ENCODE data around the gene PARVB.
A peak's percentile ranks its signal among the peaks of the same experiment; 100 is the strongest.

Gene PARVB

GRCh38 chr22:44136112-44136511 is 112.0 kb downstream of the PARVB start:
- no peak for DNase-seq (ENCODE audit: low spot score)

GRCh38 chr22:44136786-44137185 is 112.7 kb downstream of the PARVB start:
- no peak for DNase-seq (ENCODE audit: low spot score)

GRCh38 chr22:44137415-44137814 is 113.3 kb downstream of the PARVB start:
- DNase-seq (ENCODE audit: low spot score): no peak

GRCh38 chr22:44139773-44140172 is 115.7 kb downstream of the PARVB start:
- no peak for DNase-seq (ENCODE audit: low spot score)

- DNase-seq (ENCODE audit: low spot score): no peak
These were observed 118.5 kb downstream of the PARVB start for GRCh38 chr22:44142421-44143104.

GRCh38 chr22:44143105-44143474 is 119.0 kb downstream of the PARVB start:
- DNase-seq (ENCODE audit: low spot score): no peak

- no peak for DNase-seq (ENCODE audit: low spot score)
These were observed 119.5 kb downstream of the PARVB start for GRCh38 chr22:44143579-44143978.

GRCh38 chr22:44144046-44144569 is 120.0 kb downstream of the PARVB start:
- DNase-seq (ENCODE audit: low spot score): no peak

- no peak for DNase-seq (ENCODE audit: low spot score)
These were observed 121.4 kb downstream of the PARVB start for GRCh38 chr22:44145544-44145943.

- no peak for DNase-seq (ENCODE audit: low spot score)
These were observed 122.2 kb downstream of the PARVB start for GRCh38 chr22:44146088-44146861.

GRCh38 chr22:44147008-44147645 is 123.0 kb downstream of the PARVB start:
- DNase-seq (ENCODE audit: low spot score): no peak

GRCh38 chr22:44147821-44148574 is 123.9 kb downstream of the PARVB start:
- no peak for DNase-seq (ENCODE audit: low spot score)

GRCh38 chr22:44151676-44152075 is 127.6 kb downstream of the PARVB start:
- no peak for DNase-seq (ENCODE audit: low spot score)

- no peak for DNase-seq (ENCODE audit: low spot score)
These were observed 129.6 kb downstream of the PARVB start for GRCh38 chr22:44153710-44154109.

- DNase-seq (ENCODE audit: low spot score): peak; percentile 1
These were observed 130.4 kb downstream of the PARVB start for GRCh38 chr22:44154436-44154942.

GRCh38 chr22:44155115-44155514 is 131.0 kb downstream of the PARVB start:
- DNase-seq (ENCODE audit: low spot score): no peak

- DNase-seq (ENCODE audit: low spot score): no peak
These were observed 134.0 kb downstream of the PARVB start for GRCh38 chr22:44157916-44158618.

- DNase-seq (ENCODE audit: low spot score): no peak
These were observed 134.7 kb downstream of the PARVB start for GRCh38 chr22:44158816-44159215.

GRCh38 chr22:44159221-44159620 is 135.1 kb downstream of the PARVB start:
- no peak for DNase-seq (ENCODE audit: low spot score)

- no peak for DNase-seq (ENCODE audit: low spot score)
These were observed 135.7 kb downstream of the PARVB start for GRCh38 chr22:44159811-44160210.

- DNase-seq (ENCODE audit: low spot score): no peak
These were observed 136.3 kb downstream of the PARVB start for GRCh38 chr22:44160421-44160820.

All from CD4-positive, alpha-beta T cell treated with Interleukin-15 for 4 hours (primary cell).